SW480 (cell line): Measurements from ENCODE around the gene GGTLC2.
"Not testable (repeated sequence)": the region's sequence is repeated elsewhere in the genome, so short reads cannot be mapped to it uniquely, and the experiment has no call there.

Source experiments
- DNase-seq: peaks from one replicate; pipeline ENCODE4 v3.0.0-alpha.2; 2016; ENCODE audit warnings: low spot score

The GGTLC2 gene

DNA sequence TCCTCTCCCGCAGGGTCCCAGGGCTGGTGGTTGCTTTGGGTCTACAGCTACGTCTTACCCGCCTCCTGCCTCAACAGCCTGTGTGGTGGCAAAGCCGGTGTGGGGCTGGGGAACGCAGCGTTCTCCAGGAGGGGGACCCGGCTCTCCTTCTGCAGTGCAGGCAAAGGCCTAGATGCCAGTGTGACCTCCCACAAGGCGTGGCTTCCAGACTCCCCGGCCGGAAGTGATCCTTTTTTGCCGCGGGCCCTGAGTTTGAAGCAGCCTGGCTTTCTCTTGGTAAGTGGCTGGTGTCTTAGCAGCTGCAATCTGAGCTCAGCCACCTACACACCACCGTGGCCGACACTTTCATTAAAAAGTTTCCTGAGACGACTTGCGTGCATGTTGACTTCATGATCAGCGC lies 6.1 kb upstream of the GGTLC2 start:
- DNase-seq: not testable (repeated sequence)

DNA sequence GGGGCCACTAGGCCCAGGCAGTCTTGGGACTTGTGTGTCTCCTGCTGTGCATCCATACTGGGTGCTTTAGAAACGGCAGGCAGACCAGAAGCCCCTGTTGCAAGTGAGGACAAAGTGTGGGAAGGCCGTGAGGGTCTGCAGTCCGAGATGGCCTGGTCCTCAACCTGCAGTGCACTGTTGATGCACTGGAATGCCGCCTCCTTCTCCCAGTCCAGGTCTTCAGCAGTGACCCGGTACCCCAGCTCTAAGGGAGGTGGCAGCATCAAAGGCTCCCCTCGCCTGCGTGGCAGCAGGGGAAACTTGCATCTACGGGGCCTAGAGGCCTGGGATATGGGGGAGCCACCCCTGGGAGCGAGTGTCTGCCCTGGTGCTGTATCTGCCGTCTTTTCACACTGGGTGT lies 2.2 kb upstream of the GGTLC2 start:
- DNase-seq: not testable (repeated sequence)

- DNase-seq: not testable (repeated sequence)
Observed at GRCh38 chr22:22645969-22646368, 1.6 kb downstream of the GGTLC2 start.

- DNase-seq: not testable (repeated sequence)
Observed at GRCh38 chr22:22647952-22648351, 3.5 kb downstream of the GGTLC2 start.

DNA sequence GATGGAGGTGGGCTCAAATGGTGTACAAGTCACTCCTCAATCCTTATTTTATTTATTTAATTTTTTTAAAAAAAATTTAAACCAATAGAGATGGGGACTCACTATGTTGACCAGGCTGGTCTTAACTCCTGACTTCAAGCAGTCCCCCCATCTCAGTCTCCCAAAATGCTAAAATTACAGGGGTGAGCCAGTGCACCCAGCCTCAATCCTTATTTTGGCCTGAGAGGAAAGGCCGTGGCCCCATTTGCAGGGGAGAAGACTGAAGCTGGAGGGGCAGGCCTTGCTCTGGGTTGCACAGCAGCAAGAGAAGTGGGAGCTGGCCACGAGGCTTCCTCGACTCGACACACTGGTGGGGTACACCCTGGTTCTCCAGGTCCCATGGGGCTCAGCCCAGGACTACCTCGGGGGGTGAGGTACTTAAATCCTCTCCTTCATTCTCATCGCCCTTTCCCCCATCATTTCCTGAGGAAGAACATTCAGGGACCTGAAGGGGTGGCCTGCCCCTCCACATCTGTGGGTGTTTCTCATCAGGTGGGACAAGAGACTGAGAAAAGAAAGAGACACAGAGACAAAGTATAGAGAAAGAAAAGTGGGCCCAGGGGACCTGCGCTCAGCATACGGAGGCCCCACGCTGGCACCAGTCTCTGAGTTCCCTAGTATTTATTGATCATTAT lies 4.6 kb downstream of the GGTLC2 start:
- DNase-seq: not testable (repeated sequence)

DNA sequence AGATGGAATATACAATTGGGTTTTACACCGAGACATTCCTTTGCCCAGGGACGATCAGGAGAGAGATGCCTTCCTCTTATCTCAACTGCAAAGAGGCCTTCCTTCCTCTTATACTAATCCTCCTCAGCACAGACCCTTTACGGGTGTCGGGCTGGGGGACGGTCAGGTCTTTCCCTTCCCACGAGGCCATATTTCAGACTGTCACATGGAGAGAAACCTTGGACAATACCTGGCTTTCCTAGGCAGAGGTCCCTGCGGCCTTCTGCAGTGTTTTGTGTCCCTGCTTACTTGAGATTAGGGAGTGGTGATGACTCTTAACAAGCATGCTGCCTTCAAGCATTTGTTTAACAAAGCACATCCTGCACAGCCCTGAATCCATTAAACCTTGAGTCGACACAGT lies 5.3 kb downstream of the GGTLC2 start:
- not testable (repeated sequence) for DNase-seq

DNA sequence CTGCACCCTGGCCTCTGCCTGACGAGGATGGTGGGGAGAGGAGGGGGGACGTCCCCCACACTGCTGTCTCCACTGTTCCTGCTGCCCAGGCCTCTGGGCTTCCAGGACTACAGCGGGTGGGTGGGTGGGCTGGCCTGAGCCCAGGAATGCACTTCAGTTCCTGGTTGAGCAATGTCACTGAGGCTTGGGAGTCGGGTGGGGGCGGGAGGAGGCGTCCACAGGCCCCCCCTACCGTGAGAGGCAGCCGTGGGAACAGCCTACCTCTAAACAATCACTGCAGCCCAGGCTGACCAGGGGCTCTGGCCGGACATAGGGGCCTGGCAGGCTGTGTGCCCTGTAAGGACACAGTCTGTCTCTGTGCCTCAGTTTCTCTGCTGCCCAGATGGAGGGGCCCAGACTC lies 6.0 kb downstream of the GGTLC2 start:
- DNase-seq: not testable (repeated sequence)

DNA sequence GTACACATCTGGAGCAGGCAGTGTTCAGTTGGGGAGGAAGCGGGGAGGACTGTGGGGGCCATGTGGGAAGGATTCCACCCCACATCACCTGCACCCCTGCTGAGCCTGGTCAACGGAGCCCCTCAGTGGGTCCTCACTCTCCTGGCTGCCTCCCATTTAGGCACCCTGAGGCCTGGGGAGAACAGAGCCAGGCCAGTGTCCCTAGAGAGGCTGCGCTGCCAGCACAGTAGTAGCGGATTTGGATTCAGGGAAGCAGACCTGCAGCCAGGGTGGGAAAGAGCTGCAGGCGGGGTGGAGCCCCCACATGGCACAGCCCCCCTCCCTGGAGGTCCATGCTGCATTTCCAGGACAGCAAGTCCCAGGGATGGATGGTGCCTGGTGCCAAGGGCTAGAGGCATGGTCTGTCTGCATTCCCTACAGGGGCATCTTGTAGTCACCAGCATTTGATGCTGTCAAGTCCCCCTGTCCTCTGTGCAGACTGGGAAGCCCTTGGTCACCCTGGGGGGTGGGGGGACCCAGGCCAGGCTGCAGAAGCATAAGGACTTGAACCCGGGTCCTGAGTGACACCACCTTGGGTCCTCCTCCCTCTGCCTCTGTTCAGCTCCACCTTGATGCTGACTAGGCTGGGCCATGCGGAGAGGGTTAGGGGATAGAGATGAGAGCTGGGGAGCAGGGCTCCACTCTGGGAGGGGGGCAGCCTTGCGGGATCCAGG lies 6.5 kb downstream of the GGTLC2 start:
- not testable (repeated sequence) for DNase-seq

- DNase-seq: not testable (repeated sequence)
Observed at GRCh38 chr22:22651593-22651992, 7.2 kb downstream of the GGTLC2 start.

- not testable (repeated sequence) for DNase-seq
Observed at GRCh38 chr22:22652102-22652501, 7.7 kb downstream of the GGTLC2 start.

DNA sequence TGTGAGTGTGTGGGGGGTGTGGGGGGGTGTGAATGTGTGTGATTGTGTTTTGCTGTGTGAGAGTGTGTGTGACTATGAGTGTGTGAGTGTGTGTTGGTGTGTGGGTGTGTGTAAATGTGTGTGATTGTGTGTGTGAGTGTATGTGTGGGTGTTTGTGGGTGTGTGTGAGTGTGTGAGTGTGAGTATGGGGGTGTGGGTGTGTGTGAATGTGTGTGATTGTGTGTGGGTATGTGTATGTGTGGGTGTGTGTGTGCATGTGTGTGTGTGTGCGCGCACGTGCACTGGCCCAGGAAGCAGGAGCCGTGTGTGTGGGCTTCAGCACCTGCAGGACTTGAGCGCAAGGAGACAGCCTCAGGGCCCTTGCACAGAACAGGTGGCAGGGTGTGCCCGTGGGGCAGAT lies 8.2 kb downstream of the GGTLC2 start:
- DNase-seq: not testable (repeated sequence)

- DNase-seq: not testable (repeated sequence)
Observed at GRCh38 chr22:22653677-22654381, 9.4 kb downstream of the GGTLC2 start.

DNA sequence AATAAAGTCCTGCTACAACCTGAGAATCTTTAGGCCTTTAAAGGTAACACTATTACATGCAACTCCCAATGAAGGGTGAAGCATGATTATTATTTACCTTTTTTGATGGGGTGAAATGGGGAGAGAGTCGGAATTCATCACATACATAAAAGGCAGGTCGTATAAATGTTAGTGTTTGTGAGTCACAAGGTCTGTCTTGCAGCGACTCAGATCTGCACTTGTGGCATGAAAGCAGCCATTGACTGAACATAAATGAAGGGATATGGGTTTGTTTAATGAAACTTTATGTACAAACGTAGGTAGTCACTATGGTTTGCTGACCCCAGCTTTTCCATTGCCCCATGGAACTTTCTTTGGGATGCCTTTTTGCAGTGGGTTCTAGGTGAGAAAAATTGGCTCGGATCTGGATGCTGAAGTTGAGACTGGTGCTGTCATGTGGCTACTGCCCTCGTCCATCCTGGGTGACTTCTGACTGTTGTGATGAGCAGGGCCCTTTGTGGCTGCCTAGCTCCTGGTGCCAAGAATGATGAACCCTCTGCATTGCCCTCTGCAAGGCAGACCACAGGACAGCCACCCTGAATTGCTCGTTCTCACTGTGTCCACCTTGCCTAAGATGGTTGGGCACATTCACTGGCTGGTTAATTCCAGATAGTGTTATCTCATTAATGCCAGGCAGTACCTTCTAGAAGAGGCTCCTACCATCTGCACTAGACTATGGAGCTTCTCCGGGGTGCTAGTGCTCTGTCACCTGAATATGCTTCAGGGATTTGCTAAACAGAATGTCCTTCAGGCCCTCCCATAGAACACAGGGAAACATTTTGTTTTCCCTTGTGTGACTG lies 11.3 kb downstream of the GGTLC2 start:
- DNase-seq: no peak

GRCh38 chr22:22657712-22658111 lies 13.3 kb downstream of the GGTLC2 start:
- no peak for DNase-seq

GRCh38 chr22:22661275-22661674 lies 16.9 kb downstream of the GGTLC2 start:
- no peak for DNase-seq

DNA sequence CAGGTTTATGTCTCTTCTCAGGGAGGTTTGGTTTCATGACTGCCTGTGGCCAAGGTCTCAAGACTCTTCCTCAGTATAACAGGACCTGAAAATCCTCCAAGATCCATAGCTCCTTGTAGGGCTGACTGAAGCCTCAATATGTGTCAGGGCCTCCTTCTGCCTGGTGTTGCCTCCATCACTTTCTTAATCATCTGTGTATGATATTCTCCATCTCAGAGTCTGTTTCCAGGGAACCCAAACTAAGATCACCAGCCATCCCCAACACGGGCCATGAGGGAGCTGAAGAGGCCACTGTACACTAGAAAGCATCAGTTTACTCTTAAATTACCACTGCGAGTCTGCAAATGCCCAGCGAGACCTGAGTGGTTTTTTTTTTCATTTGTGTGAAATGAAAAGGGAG lies 17.7 kb downstream of the GGTLC2 start:
- no peak for DNase-seq

DNA sequence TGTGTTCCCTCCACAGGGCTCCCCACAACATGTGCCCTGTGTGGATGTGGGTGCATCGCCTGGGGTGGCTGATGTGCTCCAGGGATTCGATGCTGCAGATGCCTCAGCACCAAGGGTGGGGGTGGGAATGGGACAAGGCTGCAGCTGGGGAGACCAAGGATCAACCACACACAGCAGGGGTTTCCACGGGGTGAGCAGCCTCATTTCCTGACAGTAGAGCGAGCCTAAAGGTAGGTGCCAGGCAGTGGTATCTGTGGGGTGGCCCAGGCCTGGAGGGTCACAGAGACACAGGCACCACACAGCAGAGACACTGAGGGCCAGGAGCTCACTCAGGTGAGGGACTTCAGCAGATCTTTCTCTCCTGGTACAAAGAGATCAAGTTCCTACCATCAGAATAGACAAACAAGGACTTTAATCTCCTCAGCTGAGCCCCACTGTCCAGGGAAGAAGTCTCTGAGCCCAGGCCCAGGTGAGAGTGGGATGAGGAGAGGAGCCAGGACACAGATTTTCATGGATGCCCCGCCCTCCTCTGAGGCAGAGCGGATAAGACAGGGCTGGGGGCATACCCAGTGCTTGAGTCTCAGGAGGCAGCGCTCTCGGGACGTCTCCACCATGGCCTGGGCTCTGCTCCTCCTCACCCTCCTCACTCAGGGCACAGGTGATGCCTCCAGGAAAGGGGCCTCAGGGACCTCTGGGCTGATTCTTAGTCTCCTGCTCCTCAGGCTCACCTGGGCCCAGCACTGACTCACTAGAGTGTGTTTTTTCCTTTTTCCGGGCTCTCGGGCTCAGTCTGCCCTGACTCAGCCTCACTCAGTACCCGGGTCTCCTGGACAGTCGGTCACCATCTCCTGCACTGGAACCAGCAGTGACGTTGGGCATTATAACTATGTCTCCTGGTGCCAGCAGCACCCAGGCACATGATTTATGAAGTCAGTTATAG lies 19.7 kb downstream of the GGTLC2 start:
- DNase-seq: no peak

DNA sequence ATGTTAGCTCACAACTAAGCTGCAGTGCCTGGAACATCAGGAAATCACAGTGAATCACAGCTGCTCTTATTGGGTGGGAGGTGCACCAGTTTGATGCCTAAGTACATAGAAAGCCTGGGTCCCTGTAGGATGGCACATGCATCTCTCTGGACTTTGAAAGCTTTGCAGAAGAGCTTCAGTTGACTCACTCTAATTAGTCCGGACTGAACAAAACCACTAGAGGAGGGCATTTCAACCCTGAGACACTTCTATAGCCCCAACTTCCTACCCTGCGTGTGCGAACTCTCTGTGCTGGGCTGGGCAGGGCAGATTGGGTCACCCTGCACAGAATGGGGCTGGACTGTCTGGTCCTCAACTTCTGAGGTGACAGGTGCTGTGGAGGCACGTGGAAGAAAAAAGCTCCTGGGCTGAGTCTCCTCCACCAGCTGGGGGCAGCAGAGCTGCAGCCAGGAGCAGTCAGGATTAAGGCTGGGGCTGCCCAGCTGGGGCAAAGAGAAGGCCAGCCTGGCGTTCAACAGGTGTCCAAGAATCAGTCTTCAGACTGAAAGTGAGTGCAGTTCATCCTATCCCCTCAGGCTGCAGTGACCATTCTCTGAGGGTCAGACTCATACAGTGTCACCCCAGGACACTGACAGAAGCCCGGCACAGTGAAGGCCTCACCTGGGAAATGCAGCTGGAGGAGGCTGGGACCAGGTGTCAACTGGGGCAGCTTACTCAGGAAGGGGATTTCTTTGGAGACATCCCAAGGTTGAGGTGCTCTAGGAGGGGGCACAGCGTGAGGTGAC lies 22.1 kb downstream of the GGTLC2 start:
- peak; percentile 35 for DNase-seq

- DNase-seq: no peak
Observed at GRCh38 chr22:22667966-22668880, 23.8 kb downstream of the GGTLC2 start.
